GM23338 (cell line): ENCODE measurements around the gene C5orf22. TPM values are rescaled to one million over a fixed set of nuclear protein-coding genes. Genes with fewer than 3 reads are reported as not detected.

ENCODE experiments used
- ATAC-seq: fragments of 200-7000 bp; cut with Tn5 transposase; 3 replicates; pipeline ENCODE4 v1.9.1; 2020
- DNase-seq: peaks from one replicate; pipeline ENCODE4 v3.0.0-alpha.2; 2015; ENCODE audit warnings: low spot score
- H2AFZ ChIP-seq: fragments of 200-600 bp; sonication (generic); 2 replicates; pipeline ENCODE4 v1.8.0; 2016; ENCODE audit warnings: antibody characterized with exemption, mild to moderate bottlenecking, moderate library complexity
- H3F3A ChIP-seq: fragments of 200-600 bp; sonication (generic); replicated peaks from 2 replicates; pipeline ENCODE4 v1.8.0; 2017; ENCODE audit warnings: antibody characterized with exemption, mixed run types, low read depth
- H3K27ac ChIP-seq: fragments of 200-600 bp; sonication (generic); 2 replicates; pipeline ENCODE4 v1.6.1; 2016; ENCODE audit warnings: low read depth
- H3K27me3 ChIP-seq: fragments of 200-600 bp; sonication (generic); 2 replicates; pipeline ENCODE4 v1.8.0; 2016; ENCODE audit warnings: mild to moderate bottlenecking, mixed run types, moderate library complexity; ENCODE audit not compliant: insufficient read depth
- H3K36me3 ChIP-seq: fragments of 200-600 bp; sonication (generic); 2 replicates; pipeline ENCODE4 v1.8.0; 2016; ENCODE audit warnings: mild to moderate bottlenecking; ENCODE audit not compliant: insufficient read depth
- H3K4me1 ChIP-seq: fragments of 200-600 bp; sonication (generic); 2 replicates; pipeline ENCODE4 v1.8.0; 2016; ENCODE audit warnings: mild to moderate bottlenecking, moderate library complexity; ENCODE audit not compliant: insufficient read depth
- H3K4me2 ChIP-seq: fragments of 200-600 bp; sonication (generic); 2 replicates; pipeline ENCODE4 v1.7.1; 2017; ENCODE audit warnings: mixed run types
- H3K4me3 ChIP-seq: fragments of 200-600 bp; sonication (generic); 2 replicates; pipeline ENCODE4 v1.6.1; 2016; ENCODE audit warnings: mixed run types
- H3K79me2 ChIP-seq: fragments of 200-600 bp; sonication (generic); replicated peaks from 2 replicates; pipeline ENCODE4 v1.8.0; 2017; ENCODE audit warnings: mild to moderate bottlenecking; ENCODE audit not compliant: insufficient read depth
- H3K9me2 ChIP-seq: fragments of 200-600 bp; sonication (generic); 2 replicates; pipeline ENCODE4 v1.8.0; 2017; ENCODE audit not compliant: insufficient read depth
- H4K20me1 ChIP-seq: fragments of 200-600 bp; sonication (generic); replicated peaks from 2 replicates; pipeline ENCODE4 v1.8.0; 2017; ENCODE audit warnings: mild to moderate bottlenecking; ENCODE audit not compliant: insufficient read depth
- H3K27ac Mint-ChIP-seq: 2 replicates; pipeline ENCODE4 v1.8.0; 2020; ENCODE audit warnings: inconsistent platforms, mild to moderate bottlenecking, moderate library complexity, mixed read lengths
- H3K27me3 Mint-ChIP-seq: 3 replicates; pipeline ENCODE4 v1.8.0; 2022; ENCODE audit warnings: low read depth, mild to moderate bottlenecking, moderate library complexity, mixed read lengths, inconsistent platforms; ENCODE audit not compliant: insufficient read depth, poor library complexity
- H3K36me3 Mint-ChIP-seq: 3 replicates; pipeline ENCODE4 v1.8.0; 2021; ENCODE audit warnings: low read depth, mild to moderate bottlenecking, inconsistent platforms, moderate library complexity, mixed read lengths
- H3K4me1 Mint-ChIP-seq: 3 replicates; pipeline ENCODE4 v1.8.0; 2020; ENCODE audit warnings: mild to moderate bottlenecking, inconsistent platforms, mixed read lengths
- H3K4me3 Mint-ChIP-seq: 3 replicates; pipeline ENCODE4 v1.8.0; 2021; ENCODE audit warnings: moderate library complexity, mild to moderate bottlenecking, inconsistent platforms, mixed read lengths
- H3K9me3 Mint-ChIP-seq: 3 replicates; pipeline ENCODE4 v1.8.0; 2020; ENCODE audit warnings: moderate library complexity, mild to moderate bottlenecking, inconsistent platforms, mixed read lengths
- CREB1 ChIP-seq: fragments of 250-450 bp; sonication (Bioruptor Pico); IDR thresholded peaks from 2 replicates; pipeline ENCODE4 v1.5.0; 2020; ENCODE audit warnings: low read depth, mild to moderate bottlenecking, moderate library complexity
- ETS1 ChIP-seq: IDR thresholded peaks from 2 replicates; pipeline ENCODE4 v1.6.1; 2016; ENCODE audit warnings: antibody characterized with exemption
- EZH2 ChIP-seq: fragments of 200-600 bp; sonication (generic); IDR thresholded peaks from one replicate; pipeline ENCODE4 v1.8.0; 2017; ENCODE audit warnings: antibody characterized with exemption, mild to moderate bottlenecking, low read depth; ENCODE audit not compliant: unreplicated experiment
- EZH2phosphoT487 ChIP-seq: fragments of 200-600 bp; sonication (generic); IDR thresholded peaks from one replicate; pipeline ENCODE4 v1.8.1; 2018; ENCODE audit warnings: antibody characterized with exemption; ENCODE audit not compliant: unreplicated experiment
- JUNB ChIP-seq: IDR thresholded peaks from one replicate; pipeline ENCODE4 v1.6.1; 2016; ENCODE audit warnings: antibody characterized with exemption; ENCODE audit not compliant: unreplicated experiment
- POLR2AphosphoS5 ChIP-seq: IDR thresholded peaks from 2 replicates; pipeline ENCODE4 v1.6.1; 2016; ENCODE audit warnings: antibody characterized with exemption, low read depth
- REST ChIP-seq: IDR thresholded peaks from one replicate; pipeline ENCODE4 v1.6.1; 2018; ENCODE audit warnings: antibody characterized with exemption; ENCODE audit not compliant: unreplicated experiment
- ZNF331 ChIP-seq: fragments of 250-450 bp; sonication (Bioruptor Pico); IDR thresholded peaks from 2 replicates; pipeline ENCODE4 v1.5.0; 2020; ENCODE audit warnings: low read depth, mild to moderate bottlenecking, moderate library complexity
- polyA plus RNA-seq: library from polyadenylated mRNA; unstranded; fragments of >200 nt; fragmentation: Nextera tagmentation; extraction: Ambion mirVana; gene quantifications from 2 replicates; pipeline ENCODE4 v1.2.1, GENCODE V29; 2016
- total RNA-seq: library from RNA; depleted of rRNA; stranded (reverse); fragments of >200 nt; shearing (Covaris generic); gene quantifications from 2 replicates; pipeline ENCODE4 v1.2.3, GENCODE V29; 2014
- TF ChIP-seq, protein P1 (sequence below), 2 experiments: fragments of 200-600 bp in 1 of 2; sonication (generic) in 1 of 2; conservative IDR thresholded peaks; 2 replicates each; pipeline versions ENCODE4 v1.5.1 to v1.6.1; 2016 to 2017; ENCODE audit warnings: antibody characterized with exemption in 2 of 2, low read depth in 2 of 2, mild to moderate bottlenecking in 2 of 2, moderate library complexity in 1 of 2
- TF ChIP-seq, protein P2 (sequence below): fragments of 250-450 bp; sonication (Bioruptor Pico); IDR thresholded peaks from 2 replicates; pipeline ENCODE4 v1.5.0; 2020; ENCODE audit warnings: mild to moderate bottlenecking, moderate library complexity

Gene C5orf22
- total and polyA plus RNA-seq, 2 experiments from 2014 or later, result 13.6 to 30.9 TPM

DNA sequence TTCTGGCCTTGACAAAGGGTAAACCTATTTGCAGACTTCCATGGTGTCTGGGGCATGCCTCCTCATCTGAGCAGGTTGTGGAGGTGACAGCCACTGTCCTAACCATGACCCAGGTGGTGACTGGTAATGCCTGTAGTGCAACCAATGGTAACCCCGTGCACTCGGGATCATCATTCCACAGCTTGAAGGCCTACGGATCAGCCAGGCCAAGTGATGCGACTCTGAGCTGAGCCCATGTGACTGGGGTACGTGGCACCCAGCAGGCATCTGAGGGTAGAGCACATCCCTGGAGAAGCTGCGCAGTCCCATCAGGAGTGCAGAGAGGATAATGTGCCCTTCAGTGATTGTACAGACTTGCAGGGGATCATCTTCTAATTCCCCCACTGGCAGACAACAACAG is 35.2 kb upstream of the C5orf22 start (continued):
- TF ChIP-seq, protein P1, sequence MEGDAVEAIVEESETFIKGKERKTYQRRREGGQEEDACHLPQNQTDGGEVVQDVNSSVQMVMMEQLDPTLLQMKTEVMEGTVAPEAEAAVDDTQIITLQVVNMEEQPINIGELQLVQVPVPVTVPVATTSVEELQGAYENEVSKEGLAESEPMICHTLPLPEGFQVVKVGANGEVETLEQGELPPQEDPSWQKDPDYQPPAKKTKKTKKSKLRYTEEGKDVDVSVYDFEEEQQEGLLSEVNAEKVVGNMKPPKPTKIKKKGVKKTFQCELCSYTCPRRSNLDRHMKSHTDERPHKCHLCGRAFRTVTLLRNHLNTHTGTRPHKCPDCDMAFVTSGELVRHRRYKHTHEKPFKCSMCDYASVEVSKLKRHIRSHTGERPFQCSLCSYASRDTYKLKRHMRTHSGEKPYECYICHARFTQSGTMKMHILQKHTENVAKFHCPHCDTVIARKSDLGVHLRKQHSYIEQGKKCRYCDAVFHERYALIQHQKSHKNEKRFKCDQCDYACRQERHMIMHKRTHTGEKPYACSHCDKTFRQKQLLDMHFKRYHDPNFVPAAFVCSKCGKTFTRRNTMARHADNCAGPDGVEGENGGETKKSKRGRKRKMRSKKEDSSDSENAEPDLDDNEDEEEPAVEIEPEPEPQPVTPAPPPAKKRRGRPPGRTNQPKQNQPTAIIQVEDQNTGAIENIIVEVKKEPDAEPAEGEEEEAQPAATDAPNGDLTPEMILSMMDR (conservative IDR thresholded peaks at IDR 0.05; ENCODE audit: low read depth in 2 of 2), result no peak

GRCh38 chr5:31500256-31500655 is 31.8 kb upstream of the C5orf22 start:
- no peak overlapping the region for H3K27ac Mint-ChIP-seq
- H3K9me3 Mint-ChIP-seq, result no peaks in the 10 kb centered on the region
- peaks cover 2% of the 10 kb centered on the region for H3K27me3 Mint-ChIP-seq
- no peak for ATAC-seq
- no peaks in the 10 kb centered on the region for H3F3A ChIP-seq
- H3K4me1 Mint-ChIP-seq, result no peaks in the 10 kb centered on the region
- H3K27ac ChIP-seq, result no peak overlapping the region
- peaks cover 85% of the 10 kb centered on the region for H3K36me3 Mint-ChIP-seq
- no peak overlapping the region for H3K4me2 ChIP-seq
- no peaks in the 10 kb centered on the region for H3K9me2 ChIP-seq
- H4K20me1 ChIP-seq, result no peaks in the 10 kb centered on the region; the same call in 1 of the 2 replicates
- H3K36me3 ChIP-seq, result peaks cover 28% of the 10 kb centered on the region
- no peaks in the 10 kb centered on the region for H3K79me2 ChIP-seq
- H3K4me3 Mint-ChIP-seq, result no peak overlapping the region
- no peak overlapping the region for H3K4me3 ChIP-seq
- no peaks in the 10 kb centered on the region for H3K27me3 ChIP-seq
- H3K4me1 ChIP-seq, result no peaks in the 10 kb centered on the region
- no peak overlapping the region for H2AFZ ChIP-seq
- DNase-seq, result no peak
- no peak for TF ChIP-seq CREB1 (CRISPR knock-in tag)
- no peak for TF ChIP-seq EZH2
- TF ChIP-seq EZH2phosphoT487, result no peak
- TF ChIP-seq ETS1, result no peak
- TF ChIP-seq, protein P1 (conservative IDR thresholded peaks at IDR 0.05; ENCODE audit: low read depth in 2 of 2), result no peak
- TF ChIP-seq REST, result no peak
- TF ChIP-seq ZNF331 (CRISPR knock-in tag), result no peak
- TF ChIP-seq, protein P2, sequence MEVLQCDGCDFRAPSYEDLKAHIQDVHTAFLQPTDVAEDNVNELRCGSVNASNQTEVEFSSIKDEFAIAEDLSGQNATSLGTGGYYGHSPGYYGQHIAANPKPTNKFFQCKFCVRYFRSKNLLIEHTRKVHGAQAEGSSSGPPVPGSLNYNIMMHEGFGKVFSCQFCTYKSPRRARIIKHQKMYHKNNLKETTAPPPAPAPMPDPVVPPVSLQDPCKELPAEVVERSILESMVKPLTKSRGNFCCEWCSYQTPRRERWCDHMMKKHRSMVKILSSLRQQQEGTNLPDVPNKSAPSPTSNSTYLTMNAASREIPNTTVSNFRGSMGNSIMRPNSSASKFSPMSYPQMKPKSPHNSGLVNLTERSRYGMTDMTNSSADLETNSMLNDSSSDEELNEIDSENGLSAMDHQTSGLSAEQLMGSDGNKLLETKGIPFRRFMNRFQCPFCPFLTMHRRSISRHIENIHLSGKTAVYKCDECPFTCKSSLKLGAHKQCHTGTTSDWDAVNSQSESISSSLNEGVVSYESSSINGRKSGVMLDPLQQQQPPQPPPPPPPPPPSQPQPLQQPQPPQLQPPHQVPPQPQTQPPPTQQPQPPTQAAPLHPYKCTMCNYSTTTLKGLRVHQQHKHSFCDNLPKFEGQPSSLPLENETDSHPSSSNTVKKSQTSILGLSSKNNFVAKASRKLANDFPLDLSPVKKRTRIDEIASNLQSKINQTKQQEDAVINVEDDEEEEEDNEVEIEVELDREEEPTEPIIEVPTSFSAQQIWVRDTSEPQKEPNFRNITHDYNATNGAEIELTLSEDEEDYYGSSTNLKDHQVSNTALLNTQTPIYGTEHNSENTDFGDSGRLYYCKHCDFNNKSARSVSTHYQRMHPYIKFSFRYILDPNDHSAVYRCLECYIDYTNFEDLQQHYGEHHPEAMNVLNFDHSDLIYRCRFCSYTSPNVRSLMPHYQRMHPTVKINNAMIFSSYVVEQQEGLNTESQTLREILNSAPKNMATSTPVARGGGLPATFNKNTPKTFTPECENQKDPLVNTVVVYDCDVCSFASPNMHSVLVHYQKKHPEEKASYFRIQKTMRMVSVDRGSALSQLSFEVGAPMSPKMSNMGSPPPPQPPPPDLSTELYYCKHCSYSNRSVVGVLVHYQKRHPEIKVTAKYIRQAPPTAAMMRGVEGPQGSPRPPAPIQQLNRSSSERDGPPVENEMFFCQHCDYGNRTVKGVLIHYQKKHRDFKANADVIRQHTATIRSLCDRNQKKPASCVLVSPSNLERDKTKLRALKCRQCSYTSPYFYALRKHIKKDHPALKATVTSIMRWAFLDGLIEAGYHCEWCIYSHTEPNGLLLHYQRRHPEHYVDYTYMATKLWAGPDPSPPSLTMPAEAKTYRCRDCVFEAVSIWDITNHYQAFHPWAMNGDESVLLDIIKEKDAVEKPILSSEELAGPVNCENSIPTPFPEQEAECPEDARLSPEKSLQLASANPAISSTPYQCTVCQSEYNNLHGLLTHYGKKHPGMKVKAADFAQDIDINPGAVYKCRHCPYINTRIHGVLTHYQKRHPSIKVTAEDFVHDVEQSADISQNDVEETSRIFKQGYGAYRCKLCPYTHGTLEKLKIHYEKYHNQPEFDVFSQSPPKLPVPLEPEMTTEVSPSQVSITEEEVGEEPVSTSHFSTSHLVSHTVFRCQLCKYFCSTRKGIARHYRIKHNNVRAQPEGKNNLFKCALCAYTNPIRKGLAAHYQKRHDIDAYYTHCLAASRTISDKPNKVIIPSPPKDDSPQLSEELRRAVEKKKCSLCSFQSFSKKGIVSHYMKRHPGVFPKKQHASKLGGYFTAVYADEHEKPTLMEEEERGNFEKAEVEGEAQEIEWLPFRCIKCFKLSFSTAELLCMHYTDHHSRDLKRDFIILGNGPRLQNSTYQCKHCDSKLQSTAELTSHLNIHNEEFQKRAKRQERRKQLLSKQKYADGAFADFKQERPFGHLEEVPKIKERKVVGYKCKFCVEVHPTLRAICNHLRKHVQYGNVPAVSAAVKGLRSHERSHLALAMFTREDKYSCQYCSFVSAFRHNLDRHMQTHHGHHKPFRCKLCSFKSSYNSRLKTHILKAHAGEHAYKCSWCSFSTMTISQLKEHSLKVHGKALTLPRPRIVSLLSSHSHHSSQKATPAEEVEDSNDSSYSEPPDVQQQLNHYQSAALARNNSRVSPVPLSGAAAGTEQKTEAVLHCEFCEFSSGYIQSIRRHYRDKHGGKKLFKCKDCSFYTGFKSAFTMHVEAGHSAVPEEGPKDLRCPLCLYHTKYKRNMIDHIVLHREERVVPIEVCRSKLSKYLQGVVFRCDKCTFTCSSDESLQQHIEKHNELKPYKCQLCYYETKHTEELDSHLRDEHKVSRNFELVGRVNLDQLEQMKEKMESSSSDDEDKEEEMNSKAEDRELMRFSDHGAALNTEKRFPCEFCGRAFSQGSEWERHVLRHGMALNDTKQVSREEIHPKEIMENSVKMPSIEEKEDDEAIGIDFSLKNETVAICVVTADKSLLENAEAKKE (CRISPR knock-in tag), result no peak
- no peak for TF ChIP-seq POLR2AphosphoS5
- no peak for TF ChIP-seq JUNB
